Activated CD8-positive, alpha-beta memory T cell treated with anti-CD3 and anti-CD28 coated beads, Interleukin-2, amount 50 U/mL, for 1 hour (primary cell): Measurements from ENCODE around the gene EEF2K.

Source experiments
- DNase-seq: peaks from one replicate; pipeline ENCODE4 v3.0.0-alpha.2; 2020; ENCODE audit errors: extremely low read depth

Gene EEF2K

GRCh38 chr16:22317001-22317530 is 111.0 kb downstream of the EEF2K start:
- DNase-seq = no peak

DNA sequence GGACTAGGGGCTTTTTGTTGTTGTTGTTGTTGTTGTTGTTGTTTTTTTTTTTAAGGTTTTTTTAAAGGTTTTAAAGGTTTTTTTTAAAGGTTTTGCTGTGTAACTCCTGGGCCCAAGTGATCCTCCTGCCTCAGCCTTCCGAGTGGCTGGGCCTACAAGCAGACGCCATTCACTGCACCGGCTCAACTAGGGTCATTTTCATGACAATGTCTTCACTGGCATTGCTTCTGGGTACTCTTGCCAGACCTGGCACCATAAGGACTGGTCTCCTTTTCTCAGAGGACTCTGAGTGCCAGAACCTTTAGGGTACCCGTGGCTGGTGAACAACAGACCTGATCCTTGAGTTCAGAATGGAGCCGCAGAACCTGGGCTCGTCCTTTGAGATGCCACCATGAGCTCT is 111.5 kb downstream of the EEF2K start:
- DNase-seq = no peak

- no peak for DNase-seq
Observed at GRCh38 chr16:22318690-22319358, 112.7 kb downstream of the EEF2K start.

DNA sequence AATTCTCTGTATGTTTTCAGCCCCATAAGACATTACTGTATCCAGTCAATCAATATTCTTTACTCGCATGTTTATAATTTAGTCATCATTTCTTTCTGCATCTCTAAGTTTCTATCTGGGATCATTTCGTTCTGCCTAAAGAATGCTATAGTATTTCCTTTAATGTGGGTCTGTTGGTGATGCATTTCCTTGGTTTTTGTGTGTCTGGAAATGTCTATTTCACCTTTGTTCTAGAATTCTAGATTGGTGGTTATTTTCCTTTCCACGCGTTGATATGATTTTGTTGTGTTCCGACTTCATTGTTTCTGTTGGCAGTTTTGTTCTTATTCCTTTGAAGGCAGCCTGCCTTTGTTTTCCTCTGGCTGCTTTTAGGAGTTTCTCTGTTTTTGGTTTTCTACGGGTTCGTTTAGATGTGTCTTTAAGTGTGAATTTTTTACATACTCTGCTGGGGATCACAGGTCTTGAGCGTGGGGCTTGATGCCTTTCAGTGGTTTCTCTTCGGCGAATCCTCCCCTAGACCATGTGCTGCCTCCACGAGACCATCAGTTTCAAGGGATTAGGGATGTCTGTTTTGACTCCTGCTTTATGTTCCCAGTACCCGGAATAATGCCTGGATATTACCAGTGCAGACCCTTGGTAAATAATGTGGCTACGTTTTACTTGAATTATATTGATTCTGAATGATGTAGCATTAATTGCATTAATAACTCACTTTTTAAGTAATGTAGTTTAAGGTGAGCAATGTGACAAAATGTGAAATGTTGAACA is 114.7 kb downstream of the EEF2K start:
- DNase-seq = no peak

DNA sequence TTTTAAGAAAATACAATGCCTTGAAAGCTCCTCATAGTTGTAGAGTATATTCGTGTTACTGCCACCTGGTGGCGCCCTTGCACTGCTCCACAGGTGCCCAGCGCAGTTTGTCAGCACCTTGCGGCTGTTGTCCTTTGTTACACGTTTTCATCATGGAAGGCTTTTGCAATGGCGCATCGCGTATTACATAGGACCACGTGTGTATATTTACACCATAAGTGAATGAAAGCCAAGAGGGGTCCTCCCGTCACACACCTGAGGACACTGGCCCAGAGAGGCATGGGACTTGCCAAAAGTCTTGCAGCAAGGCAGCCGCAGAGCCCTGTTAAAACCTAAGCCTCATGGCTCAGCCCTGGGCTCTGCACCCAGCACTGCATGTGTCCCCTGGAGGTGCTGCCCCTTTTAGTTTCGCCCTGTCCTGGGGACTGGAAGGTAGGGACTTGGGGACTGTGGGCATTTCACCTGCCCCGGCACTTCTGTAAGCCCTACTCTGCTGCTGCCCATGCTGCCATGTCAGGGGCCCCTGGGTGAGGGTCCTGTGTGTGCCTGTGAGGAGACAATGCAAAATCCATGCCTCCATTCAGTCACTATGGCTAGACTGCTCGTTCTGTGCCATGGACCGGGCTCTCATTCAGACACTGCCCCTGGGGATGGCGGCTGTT is 115.4 kb downstream of the EEF2K start:
- DNase-seq = peak; percentile 37

DNA sequence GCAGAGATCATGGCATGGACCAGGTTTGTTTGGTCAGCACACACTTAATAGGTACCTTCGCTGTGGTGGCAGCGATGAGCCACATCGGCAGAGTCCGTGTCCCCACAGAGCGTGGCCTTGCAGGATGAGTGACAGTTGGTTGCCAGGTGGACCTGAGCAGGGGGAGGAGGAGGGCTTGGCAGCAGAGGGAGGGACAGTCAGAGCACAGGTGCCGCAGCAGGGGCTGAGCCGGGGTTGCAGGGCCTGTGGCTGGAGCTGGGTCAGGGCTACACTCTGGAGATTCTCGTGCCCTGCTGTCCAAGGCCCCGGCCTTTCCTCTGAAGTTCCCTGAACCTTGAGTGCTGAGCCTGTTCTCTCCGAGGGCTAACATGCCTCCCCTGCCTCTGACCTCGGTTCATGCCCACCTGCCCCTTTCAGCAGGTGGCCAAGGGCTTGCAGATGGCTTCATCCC is 116.0 kb downstream of the EEF2K start:
- no peak for DNase-seq

- DNase-seq = no peak
Observed at GRCh38 chr16:22322741-22323140, 116.7 kb downstream of the EEF2K start.

DNA sequence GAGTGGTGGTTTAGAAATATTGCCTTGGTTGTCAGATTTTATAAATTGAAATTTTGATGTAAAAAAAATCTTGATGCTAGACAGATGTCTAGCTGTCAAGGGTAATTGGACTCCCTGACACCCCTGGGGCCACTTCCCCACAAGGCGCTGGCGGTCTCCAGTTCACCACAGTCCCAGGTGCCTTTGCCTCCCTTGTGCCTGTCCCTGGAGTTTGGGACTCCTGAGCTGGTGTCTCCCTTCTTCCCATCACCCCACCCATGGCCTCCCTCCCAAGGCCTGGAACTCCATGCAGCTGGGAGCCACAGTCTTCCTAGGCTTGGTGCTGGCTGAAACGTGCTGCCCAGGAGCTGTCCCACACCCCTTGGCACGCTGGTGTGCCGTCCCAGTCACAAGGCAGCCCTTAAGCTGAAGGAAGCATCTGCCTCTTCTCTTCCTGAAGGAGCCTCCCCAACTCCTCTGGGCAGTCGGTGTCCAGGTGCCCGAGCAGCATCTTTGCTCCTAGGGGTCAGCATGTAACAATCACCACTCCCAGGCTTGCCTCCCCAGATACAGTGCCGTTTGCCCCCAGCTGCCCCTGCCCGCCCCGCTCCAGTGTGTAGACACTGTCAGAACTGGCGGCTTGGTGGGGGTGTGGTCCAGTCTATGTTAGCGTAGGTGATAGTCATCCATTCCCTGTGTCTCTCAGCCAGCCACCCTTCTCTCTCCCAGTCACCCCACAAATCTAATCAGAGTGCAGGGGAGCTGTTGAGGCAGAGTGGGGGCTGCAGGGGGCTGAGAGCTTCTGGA is 117.3 kb downstream of the EEF2K start:
- no peak for DNase-seq

DNA sequence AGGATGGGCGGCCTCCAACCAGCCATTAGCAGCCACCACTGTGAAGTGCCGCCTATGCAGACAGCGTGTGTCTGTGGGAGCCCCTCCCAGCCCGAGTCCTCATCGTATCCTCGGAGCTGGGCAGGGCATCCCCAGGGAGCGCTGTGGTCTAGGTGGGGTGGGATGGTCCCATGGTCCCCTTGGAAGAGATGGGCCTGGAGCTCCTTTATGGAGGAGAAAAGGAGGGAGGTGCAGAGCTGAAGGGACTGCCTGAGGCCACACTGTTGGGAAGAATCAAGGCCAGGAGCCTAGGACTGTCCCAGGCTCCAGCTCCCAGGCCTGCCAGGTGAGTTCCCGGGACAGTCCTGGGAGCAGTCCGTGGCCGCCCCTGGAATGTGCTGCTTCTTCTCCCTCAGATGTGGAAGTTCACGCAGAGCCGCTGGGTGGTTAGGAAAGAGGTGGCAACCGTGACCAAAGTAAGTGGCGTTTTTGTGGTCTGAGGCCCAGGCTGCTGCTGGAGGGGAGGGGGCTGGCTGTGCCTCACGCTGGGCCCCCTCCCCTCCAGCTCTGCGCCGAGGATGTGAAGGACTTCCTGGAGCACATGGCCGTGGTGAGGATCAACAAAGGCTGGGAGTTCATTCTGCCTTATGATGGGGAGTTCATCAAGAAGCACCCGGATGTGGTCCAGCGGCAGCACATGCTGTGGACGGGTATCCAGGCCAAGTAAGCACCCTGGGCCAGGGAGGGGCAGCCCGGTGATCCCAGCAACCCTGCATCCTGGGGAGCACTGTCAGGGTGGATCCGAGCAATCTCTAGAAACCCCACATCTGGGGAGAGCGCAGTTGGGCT is 118.1 kb downstream of the EEF2K start:
- no peak for DNase-seq

DNA sequence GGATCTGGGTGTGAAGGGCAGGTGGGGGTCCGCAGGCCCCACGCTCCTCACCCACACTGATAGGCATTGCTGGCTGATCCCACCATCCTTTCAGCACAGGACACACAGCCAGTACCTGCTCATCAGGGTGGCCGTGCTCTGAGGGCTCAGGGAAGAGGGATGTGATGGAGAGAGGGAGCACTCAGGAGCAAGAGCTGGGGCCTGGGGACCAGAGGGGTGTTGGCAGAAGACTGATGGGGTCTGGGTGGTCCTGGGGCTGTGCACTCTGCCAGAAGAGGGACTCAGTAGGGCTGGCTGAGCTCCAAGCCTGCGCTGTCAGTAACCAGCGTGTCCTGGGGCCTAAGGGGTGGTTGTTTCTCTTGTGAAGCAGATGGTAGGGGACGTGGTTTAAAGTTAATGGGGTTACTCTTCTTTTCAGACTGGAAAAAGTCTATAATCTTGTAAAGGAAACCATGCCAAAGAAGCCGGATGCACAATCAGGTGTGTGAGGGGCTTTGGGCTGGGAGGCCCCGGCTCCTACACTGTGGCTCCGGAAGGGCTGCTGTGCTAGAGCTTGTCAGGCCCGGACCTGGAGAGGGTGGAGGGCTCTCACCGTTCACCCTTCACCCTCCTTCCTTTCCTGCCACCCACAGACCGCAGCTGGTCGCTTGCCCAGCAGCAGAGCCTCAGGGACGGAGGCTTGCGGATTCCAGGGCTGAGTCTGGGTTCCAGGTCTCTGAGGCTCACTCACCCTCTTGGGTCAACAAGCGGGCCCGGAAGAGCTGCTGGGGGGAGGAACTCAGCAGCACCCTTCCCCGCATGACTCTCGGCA is 118.9 kb downstream of the EEF2K start:
- no peak for DNase-seq

GRCh38 chr16:22325598-22326368 is 119.7 kb downstream of the EEF2K start:
- no peak for DNase-seq

- no peak for DNase-seq
Observed at GRCh38 chr16:22326369-22326652, 120.2 kb downstream of the EEF2K start.

GRCh38 chr16:22326771-22327445 is 120.8 kb downstream of the EEF2K start:
- no peak for DNase-seq

DNA sequence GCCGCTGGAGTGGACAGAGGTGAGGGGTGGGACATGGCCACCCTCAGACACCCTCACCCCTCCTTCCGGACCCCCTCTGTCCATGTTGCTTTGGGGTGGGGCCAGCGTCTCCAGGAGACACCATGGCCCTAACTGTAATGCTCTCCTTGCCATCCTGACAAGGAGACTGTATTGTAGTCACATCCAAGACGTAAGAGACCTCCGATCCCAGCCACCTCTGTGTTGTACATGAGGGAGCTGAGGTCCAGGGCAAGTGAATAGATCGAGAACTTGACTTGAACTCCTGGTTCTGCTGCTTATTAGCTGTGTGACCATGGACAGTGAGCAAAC is 121.3 kb downstream of the EEF2K start:
- DNase-seq = no peak

- no peak for DNase-seq
Observed at GRCh38 chr16:22328081-22328725, 122.1 kb downstream of the EEF2K start.

GRCh38 chr16:22329199-22329695 is 123.2 kb downstream of the EEF2K start:
- DNase-seq = no peak

- DNase-seq = no peak
Observed at GRCh38 chr16:22330326-22330725, 124.2 kb downstream of the EEF2K start.

DNA sequence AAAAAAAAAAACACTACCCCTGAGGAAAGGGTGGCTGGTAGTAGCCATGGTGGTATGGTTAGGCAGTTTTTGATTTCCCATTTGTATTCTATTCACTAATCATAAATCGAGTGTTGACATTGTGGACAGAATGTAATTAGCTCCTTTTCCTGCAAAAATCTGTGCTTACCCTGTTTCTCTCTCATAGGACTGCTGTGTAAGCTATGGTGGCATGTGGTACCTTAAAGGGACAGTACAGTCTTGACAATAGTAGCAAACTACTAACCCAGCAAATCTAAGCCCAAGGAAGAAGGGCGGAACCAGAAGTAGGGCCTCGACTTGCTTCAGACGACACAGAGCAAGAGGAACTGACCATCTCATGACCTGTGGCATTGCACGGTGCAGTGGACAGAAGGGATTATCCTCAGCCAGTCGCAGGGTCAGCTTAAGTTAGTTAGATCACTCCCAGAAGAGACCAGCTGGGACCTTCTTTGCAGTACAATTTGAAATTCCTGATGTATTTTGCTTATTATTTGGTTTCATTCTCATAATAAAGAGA is 127.4 kb downstream of the EEF2K start:
- DNase-seq = no peak
